Thymus (tissue), 11 donors: ENCODE results near the gene GRAMD1B. TPM values are rescaled to one million over a fixed set of nuclear protein-coding genes. Genes with fewer than 3 reads are reported as not detected.
"Not testable (repeated sequence)": the region's sequence is repeated elsewhere in the genome, so short reads cannot be mapped to it uniquely, and the experiment has no call there.

Experiments
- DNase-seq, 9 donors: peaks; one replicate each; pipeline ENCODE4 v3.0.0-alpha.2; 2013; ENCODE audit warnings: low spot score in 9 of 9, low read depth in 6 of 9, missing footprints in 1 of 9
- H3K27ac ChIP-seq, 2 donors: one replicate each; pipeline ENCODE4 v1.5.1; 2013; ENCODE audit warnings: control low read depth in 1 of 2, low read depth in 1 of 2, low read length in 1 of 2, mild to moderate bottlenecking in 1 of 2, moderate library complexity in 1 of 2
- H3K27me3 ChIP-seq, 2 donors: one replicate each; pipeline ENCODE4 v1.5.1; 2013; ENCODE audit warnings: low read length in 1 of 2; ENCODE audit not compliant: control insufficient read depth in 2 of 2, insufficient read depth in 1 of 2
- H3K36me3 ChIP-seq, 2 donors: one replicate each; pipeline ENCODE4 v1.5.1; 2013; ENCODE audit warnings: low read length in 1 of 2, mild to moderate bottlenecking in 1 of 2, moderate library complexity in 1 of 2; ENCODE audit not compliant: control insufficient read depth in 2 of 2, insufficient read depth in 2 of 2
- H3K4me1 ChIP-seq, 2 donors: one replicate each; pipeline ENCODE4 v1.5.1; 2013; ENCODE audit warnings: low read length in 2 of 2; ENCODE audit not compliant: control insufficient read depth in 2 of 2, insufficient read depth in 2 of 2
- H3K4me3 ChIP-seq, 2 donors: one replicate each; pipeline ENCODE4 v1.5.1; 2013; ENCODE audit warnings: low read length in 2 of 2, control low read depth in 1 of 2, mild to moderate bottlenecking in 1 of 2
- H3K9me3 ChIP-seq, 2 donors: one replicate each; pipeline ENCODE4 v1.5.1; 2013; ENCODE audit warnings: low read length in 1 of 2, mild to moderate bottlenecking in 1 of 2; ENCODE audit not compliant: control insufficient read depth in 2 of 2, insufficient read depth in 1 of 2
- WGBS: extraction: QIAGEN DNeasy Blood & Tissue Kit; methylation state at CpG from one replicate; pipeline ENCODE4 v1.1.7; 2013; 5-methylcytosine and 5-hydroxymethylcytosine counted together
- polyA plus RNA-seq: library from polyadenylated mRNA; stranded (reverse); fragments of 200-250 nt; gene quantifications from one replicate; pipeline ENCODE4 v1.2.3, GENCODE V29; 2013
- total RNA-seq: library from RNA; stranded (reverse); fragments of 120-200 nt; gene quantifications from one replicate; pipeline ENCODE4 v1.2.4, GENCODE V29; 2013
- donor health status: healthy.

GRAMD1B gene
- total and polyA plus RNA-seq, 2 donors: 4.8 to 15.6 TPM

GRCh38 chr11:123505546-123506299 is 75.7 kb downstream of the GRAMD1B start:
- no peak for DNase-seq
- Histone ChIP-seq H3K27ac (no peak overlapping the region), H3K4me3 (no peak overlapping the region), H3K9me3 (no peaks in the 10 kb centered on the region), H3K4me1 (peaks cover 6 to 27% of the 10 kb centered on the region in 2 donors), H3K27me3 (no peaks in the 10 kb centered on the region), H3K36me3 (no peaks in the 10 kb centered on the region)
- WGBS: 86% methylated on average over 6 of the region's 6 CpGs

- no peak for DNase-seq
- WGBS: 84% methylated on average over 1 of the region's 1 CpG
- no peaks in the 10 kb centered on the region for H3K36me3 ChIP-seq
- H3K4me3 ChIP-seq: no peak overlapping the region
- H3K27ac ChIP-seq: no peak overlapping the region
- H3K27me3 ChIP-seq: no peaks in the 10 kb centered on the region
- peaks cover 6 to 31% of the 10 kb centered on the region in 2 donors for H3K4me1 ChIP-seq
- H3K9me3 ChIP-seq: no peaks in the 10 kb centered on the region
Measured at GRCh38 chr11:123507043-123507442, 77.0 kb downstream of the GRAMD1B start.

- Histone ChIP-seq H3K4me1 (peaks cover 0 to 21% of the 10 kb centered on the region in 2 donors), H3K27ac (no peak overlapping the region), H3K36me3 (peaks cover 0 to 4% of the 10 kb centered on the region in 2 donors), H3K9me3 (no peaks in the 10 kb centered on the region), H3K4me3 (no peak overlapping the region), H3K27me3 (no peaks in the 10 kb centered on the region)
- no peak for DNase-seq
- 87% methylated on average over 18 of the region's 18 CpGs for WGBS
Measured at GRCh38 chr11:123509737-123510578, 79.9 kb downstream of the GRAMD1B start.

- Histone ChIP-seq H3K27me3 (no peaks in the 10 kb centered on the region), H3K9me3 (no peaks in the 10 kb centered on the region), H3K27ac (no peak overlapping the region), H3K36me3 (peaks cover 0 to 4% of the 10 kb centered on the region in 2 donors), H3K4me1 (peaks cover 0 to 19% of the 10 kb centered on the region in 2 donors), H3K4me3 (no peak overlapping the region)
- WGBS: 98% methylated on average over 13 of the region's 13 CpGs
- no peak for DNase-seq
Measured at GRCh38 chr11:123510579-123510905, 80.5 kb downstream of the GRAMD1B start.

- Histone ChIP-seq H3K9me3 (no peaks in the 10 kb centered on the region), H3K27me3 (no peaks in the 10 kb centered on the region), H3K4me1 (peaks cover 0 to 12% of the 10 kb centered on the region in 2 donors), H3K36me3 (peaks cover 0 to 4% of the 10 kb centered on the region in 2 donors), H3K4me3 (no peak overlapping the region), H3K27ac (no peak overlapping the region)
- WGBS: 26% methylated on average over 14 of the region's 14 CpGs
- DNase-seq: peak; percentile 60 to 90 (median 78)
Measured at GRCh38 chr11:123511037-123511870, 81.2 kb downstream of the GRAMD1B start.

- H3K27ac ChIP-seq, H3K36me3 ChIP-seq, DNase-seq, H3K9me3 ChIP-seq, H3K4me3 ChIP-seq, H3K27me3 ChIP-seq: not testable (repeated sequence)
- peaks cover 0 to 21% of the 10 kb centered on the region in 2 donors for H3K4me1 ChIP-seq
Measured at GRCh38 chr11:123513309-123513708, 83.2 kb downstream of the GRAMD1B start.

- no peak overlapping the region for H3K4me3 ChIP-seq
- 96% methylated on average over 4 of the region's 4 CpGs for WGBS
- H3K9me3 ChIP-seq: peaks cover 0 to 5% of the 10 kb centered on the region in 2 donors
- no peak overlapping the region for H3K27ac ChIP-seq
- DNase-seq: no peak
- peaks cover 0 to 10% of the 10 kb centered on the region in 2 donors for H3K4me1 ChIP-seq
- H3K27me3 ChIP-seq: no peaks in the 10 kb centered on the region
- H3K36me3 ChIP-seq: peaks cover 0 to 4% of the 10 kb centered on the region in 2 donors
Measured at GRCh38 chr11:123516238-123516637, 86.2 kb downstream of the GRAMD1B start.

- 82% methylated on average over 17 of the region's 17 CpGs for WGBS
- H3K4me3 ChIP-seq: no peak overlapping the region
- peaks cover 0 to 10% of the 10 kb centered on the region in 2 donors for H3K4me1 ChIP-seq
- H3K9me3 ChIP-seq: peaks cover 0 to 5% of the 10 kb centered on the region in 2 donors
- H3K27ac ChIP-seq: no peak overlapping the region
- no peaks in the 10 kb centered on the region for H3K27me3 ChIP-seq
- no peak for DNase-seq
- peaks cover 0 to 4% of the 10 kb centered on the region in 2 donors for H3K36me3 ChIP-seq
Measured at GRCh38 chr11:123517559-123518364, 87.7 kb downstream of the GRAMD1B start.
